GM23338 (cell line): ENCODE data around the gene PGAP6. TPM values are rescaled to one million over a fixed set of nuclear protein-coding genes. Genes with fewer than 3 reads are reported as not detected.

Experiments used
- ETS1 ChIP-seq: IDR thresholded peaks from 2 replicates; pipeline ENCODE4 v1.6.1; 2016; ENCODE audit warnings: antibody characterized with exemption
- EZH2phosphoT487 ChIP-seq: fragments of 200-600 bp; sonication (generic); IDR thresholded peaks from one replicate; pipeline ENCODE4 v1.8.1; 2018; ENCODE audit warnings: antibody characterized with exemption; ENCODE audit not compliant: unreplicated experiment
- JUNB ChIP-seq: IDR thresholded peaks from one replicate; pipeline ENCODE4 v1.6.1; 2016; ENCODE audit warnings: antibody characterized with exemption; ENCODE audit not compliant: unreplicated experiment
- NANOG ChIP-seq: IDR thresholded peaks from 2 replicates; pipeline ENCODE4 v1.6.1; 2016; ENCODE audit warnings: antibody characterized with exemption, borderline replicate concordance
- ZNF114 ChIP-seq: fragments of 250-450 bp; sonication (Bioruptor Pico); IDR thresholded peaks from 2 replicates; pipeline ENCODE4 v1.5.0; 2020; ENCODE audit warnings: mild to moderate bottlenecking, moderate library complexity
- ZNF331 ChIP-seq: fragments of 250-450 bp; sonication (Bioruptor Pico); IDR thresholded peaks from 2 replicates; pipeline ENCODE4 v1.5.0; 2020; ENCODE audit warnings: low read depth, mild to moderate bottlenecking, moderate library complexity
- polyA plus RNA-seq: library from polyadenylated mRNA; unstranded; fragments of >200 nt; fragmentation: Nextera tagmentation; extraction: Ambion mirVana; gene quantifications from 2 replicates; pipeline ENCODE4 v1.2.1, GENCODE V29; 2016
- total RNA-seq: library from RNA; depleted of rRNA; stranded (reverse); fragments of >200 nt; shearing (Covaris generic); gene quantifications from 2 replicates; pipeline ENCODE4 v1.2.3, GENCODE V29; 2014
- TF ChIP-seq, protein P1 (sequence below): fragments of 250-450 bp; sonication (Bioruptor Pico); IDR thresholded peaks from 2 replicates; pipeline ENCODE4 v1.5.0; 2020; ENCODE audit warnings: mild to moderate bottlenecking, moderate library complexity
- TF ChIP-seq, protein P2 (sequence below): IDR thresholded peaks from one replicate; pipeline ENCODE4 v1.6.1; 2018; ENCODE audit warnings: antibody characterized with exemption; ENCODE audit not compliant: unreplicated experiment

PGAP6 gene
- total and polyA plus RNA-seq, 2 experiments from 2014 or later = 25.1 to 112 TPM

- TF ChIP-seq, protein P1, sequence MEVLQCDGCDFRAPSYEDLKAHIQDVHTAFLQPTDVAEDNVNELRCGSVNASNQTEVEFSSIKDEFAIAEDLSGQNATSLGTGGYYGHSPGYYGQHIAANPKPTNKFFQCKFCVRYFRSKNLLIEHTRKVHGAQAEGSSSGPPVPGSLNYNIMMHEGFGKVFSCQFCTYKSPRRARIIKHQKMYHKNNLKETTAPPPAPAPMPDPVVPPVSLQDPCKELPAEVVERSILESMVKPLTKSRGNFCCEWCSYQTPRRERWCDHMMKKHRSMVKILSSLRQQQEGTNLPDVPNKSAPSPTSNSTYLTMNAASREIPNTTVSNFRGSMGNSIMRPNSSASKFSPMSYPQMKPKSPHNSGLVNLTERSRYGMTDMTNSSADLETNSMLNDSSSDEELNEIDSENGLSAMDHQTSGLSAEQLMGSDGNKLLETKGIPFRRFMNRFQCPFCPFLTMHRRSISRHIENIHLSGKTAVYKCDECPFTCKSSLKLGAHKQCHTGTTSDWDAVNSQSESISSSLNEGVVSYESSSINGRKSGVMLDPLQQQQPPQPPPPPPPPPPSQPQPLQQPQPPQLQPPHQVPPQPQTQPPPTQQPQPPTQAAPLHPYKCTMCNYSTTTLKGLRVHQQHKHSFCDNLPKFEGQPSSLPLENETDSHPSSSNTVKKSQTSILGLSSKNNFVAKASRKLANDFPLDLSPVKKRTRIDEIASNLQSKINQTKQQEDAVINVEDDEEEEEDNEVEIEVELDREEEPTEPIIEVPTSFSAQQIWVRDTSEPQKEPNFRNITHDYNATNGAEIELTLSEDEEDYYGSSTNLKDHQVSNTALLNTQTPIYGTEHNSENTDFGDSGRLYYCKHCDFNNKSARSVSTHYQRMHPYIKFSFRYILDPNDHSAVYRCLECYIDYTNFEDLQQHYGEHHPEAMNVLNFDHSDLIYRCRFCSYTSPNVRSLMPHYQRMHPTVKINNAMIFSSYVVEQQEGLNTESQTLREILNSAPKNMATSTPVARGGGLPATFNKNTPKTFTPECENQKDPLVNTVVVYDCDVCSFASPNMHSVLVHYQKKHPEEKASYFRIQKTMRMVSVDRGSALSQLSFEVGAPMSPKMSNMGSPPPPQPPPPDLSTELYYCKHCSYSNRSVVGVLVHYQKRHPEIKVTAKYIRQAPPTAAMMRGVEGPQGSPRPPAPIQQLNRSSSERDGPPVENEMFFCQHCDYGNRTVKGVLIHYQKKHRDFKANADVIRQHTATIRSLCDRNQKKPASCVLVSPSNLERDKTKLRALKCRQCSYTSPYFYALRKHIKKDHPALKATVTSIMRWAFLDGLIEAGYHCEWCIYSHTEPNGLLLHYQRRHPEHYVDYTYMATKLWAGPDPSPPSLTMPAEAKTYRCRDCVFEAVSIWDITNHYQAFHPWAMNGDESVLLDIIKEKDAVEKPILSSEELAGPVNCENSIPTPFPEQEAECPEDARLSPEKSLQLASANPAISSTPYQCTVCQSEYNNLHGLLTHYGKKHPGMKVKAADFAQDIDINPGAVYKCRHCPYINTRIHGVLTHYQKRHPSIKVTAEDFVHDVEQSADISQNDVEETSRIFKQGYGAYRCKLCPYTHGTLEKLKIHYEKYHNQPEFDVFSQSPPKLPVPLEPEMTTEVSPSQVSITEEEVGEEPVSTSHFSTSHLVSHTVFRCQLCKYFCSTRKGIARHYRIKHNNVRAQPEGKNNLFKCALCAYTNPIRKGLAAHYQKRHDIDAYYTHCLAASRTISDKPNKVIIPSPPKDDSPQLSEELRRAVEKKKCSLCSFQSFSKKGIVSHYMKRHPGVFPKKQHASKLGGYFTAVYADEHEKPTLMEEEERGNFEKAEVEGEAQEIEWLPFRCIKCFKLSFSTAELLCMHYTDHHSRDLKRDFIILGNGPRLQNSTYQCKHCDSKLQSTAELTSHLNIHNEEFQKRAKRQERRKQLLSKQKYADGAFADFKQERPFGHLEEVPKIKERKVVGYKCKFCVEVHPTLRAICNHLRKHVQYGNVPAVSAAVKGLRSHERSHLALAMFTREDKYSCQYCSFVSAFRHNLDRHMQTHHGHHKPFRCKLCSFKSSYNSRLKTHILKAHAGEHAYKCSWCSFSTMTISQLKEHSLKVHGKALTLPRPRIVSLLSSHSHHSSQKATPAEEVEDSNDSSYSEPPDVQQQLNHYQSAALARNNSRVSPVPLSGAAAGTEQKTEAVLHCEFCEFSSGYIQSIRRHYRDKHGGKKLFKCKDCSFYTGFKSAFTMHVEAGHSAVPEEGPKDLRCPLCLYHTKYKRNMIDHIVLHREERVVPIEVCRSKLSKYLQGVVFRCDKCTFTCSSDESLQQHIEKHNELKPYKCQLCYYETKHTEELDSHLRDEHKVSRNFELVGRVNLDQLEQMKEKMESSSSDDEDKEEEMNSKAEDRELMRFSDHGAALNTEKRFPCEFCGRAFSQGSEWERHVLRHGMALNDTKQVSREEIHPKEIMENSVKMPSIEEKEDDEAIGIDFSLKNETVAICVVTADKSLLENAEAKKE (CRISPR knock-in tag) = no peak
- TF ChIP-seq JUNB (no peak), EZH2phosphoT487 (no peak), ETS1 (no peak), NANOG (no peak), ZNF331 (CRISPR knock-in tag) (no peak), ZNF114 (CRISPR knock-in tag) (no peak)
- TF ChIP-seq, protein P2, sequence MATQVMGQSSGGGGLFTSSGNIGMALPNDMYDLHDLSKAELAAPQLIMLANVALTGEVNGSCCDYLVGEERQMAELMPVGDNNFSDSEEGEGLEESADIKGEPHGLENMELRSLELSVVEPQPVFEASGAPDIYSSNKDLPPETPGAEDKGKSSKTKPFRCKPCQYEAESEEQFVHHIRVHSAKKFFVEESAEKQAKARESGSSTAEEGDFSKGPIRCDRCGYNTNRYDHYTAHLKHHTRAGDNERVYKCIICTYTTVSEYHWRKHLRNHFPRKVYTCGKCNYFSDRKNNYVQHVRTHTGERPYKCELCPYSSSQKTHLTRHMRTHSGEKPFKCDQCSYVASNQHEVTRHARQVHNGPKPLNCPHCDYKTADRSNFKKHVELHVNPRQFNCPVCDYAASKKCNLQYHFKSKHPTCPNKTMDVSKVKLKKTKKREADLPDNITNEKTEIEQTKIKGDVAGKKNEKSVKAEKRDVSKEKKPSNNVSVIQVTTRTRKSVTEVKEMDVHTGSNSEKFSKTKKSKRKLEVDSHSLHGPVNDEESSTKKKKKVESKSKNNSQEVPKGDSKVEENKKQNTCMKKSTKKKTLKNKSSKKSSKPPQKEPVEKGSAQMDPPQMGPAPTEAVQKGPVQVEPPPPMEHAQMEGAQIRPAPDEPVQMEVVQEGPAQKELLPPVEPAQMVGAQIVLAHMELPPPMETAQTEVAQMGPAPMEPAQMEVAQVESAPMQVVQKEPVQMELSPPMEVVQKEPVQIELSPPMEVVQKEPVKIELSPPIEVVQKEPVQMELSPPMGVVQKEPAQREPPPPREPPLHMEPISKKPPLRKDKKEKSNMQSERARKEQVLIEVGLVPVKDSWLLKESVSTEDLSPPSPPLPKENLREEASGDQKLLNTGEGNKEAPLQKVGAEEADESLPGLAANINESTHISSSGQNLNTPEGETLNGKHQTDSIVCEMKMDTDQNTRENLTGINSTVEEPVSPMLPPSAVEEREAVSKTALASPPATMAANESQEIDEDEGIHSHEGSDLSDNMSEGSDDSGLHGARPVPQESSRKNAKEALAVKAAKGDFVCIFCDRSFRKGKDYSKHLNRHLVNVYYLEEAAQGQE = no peak
These were observed 42.1 kb downstream of the PGAP6 start (continued) for GRCh38 chr16:339680-340079.
